H9 (cell line): Measurements from ENCODE around the gene PPP2R3B. TPM values are rescaled to one million over a fixed set of nuclear protein-coding genes. Genes with fewer than 3 reads are reported as not detected.

Experiments used
- DNase-seq: peaks from one replicate; pipeline ENCODE4 v3.0.0-alpha.2; 2017
- H2AFZ ChIP-seq: one replicate; pipeline ENCODE4 v1.6.1; 2013; ENCODE audit warnings: mild to moderate bottlenecking, low read length, control low read depth, moderate library complexity
- H2AK5ac ChIP-seq: 2 replicates; pipeline ENCODE4 v1.6.1; 2013; ENCODE audit warnings: low read length, control low read depth, mixed read lengths; ENCODE audit not compliant: insufficient read length
- H2BK120ac ChIP-seq: one replicate; pipeline ENCODE4 v1.6.1; 2013; ENCODE audit warnings: low read depth, mild to moderate bottlenecking, low read length, control low read depth, inconsistent platforms; ENCODE audit not compliant: poor library complexity, severe bottlenecking
- H2BK12ac ChIP-seq: 2 replicates; pipeline ENCODE4 v1.6.1; 2013; ENCODE audit warnings: low read length, control low read depth, mixed read lengths, low read depth; ENCODE audit not compliant: insufficient read length
- H2BK15ac ChIP-seq: 2 replicates; pipeline ENCODE4 v1.6.1; 2013; ENCODE audit warnings: low read depth, low read length, control low read depth
- H2BK20ac ChIP-seq: one replicate; pipeline ENCODE4 v1.6.1; 2013; ENCODE audit warnings: low read depth, mild to moderate bottlenecking, low read length, control low read depth, inconsistent platforms; ENCODE audit not compliant: poor library complexity, severe bottlenecking
- H2BK5ac ChIP-seq: 2 replicates; pipeline ENCODE4 v1.6.1; 2013; ENCODE audit warnings: low read length, control low read depth, mixed read lengths; ENCODE audit not compliant: insufficient read length
- H3K14ac ChIP-seq: 2 replicates; pipeline ENCODE4 v1.6.1; 2013; ENCODE audit warnings: low read length, control low read depth; ENCODE audit not compliant: insufficient read depth
- H3K18ac ChIP-seq: 2 replicates; pipeline ENCODE4 v1.6.1; 2013; ENCODE audit warnings: low read depth, mild to moderate bottlenecking, mixed read lengths, low read length, control low read depth; ENCODE audit not compliant: insufficient read length
- H3K23ac ChIP-seq: 2 replicates; pipeline ENCODE4 v1.6.1; 2013; ENCODE audit warnings: low read length, control low read depth, mixed read lengths, low read depth; ENCODE audit not compliant: insufficient read length
- H3K23me2 ChIP-seq: 2 replicates; pipeline ENCODE4 v1.6.1; 2013; ENCODE audit warnings: low read depth, mild to moderate bottlenecking, mixed read lengths, low read length, control low read depth; ENCODE audit not compliant: insufficient read length, poor library complexity, severe bottlenecking
- H3K27ac ChIP-seq: 2 replicates; pipeline ENCODE4 v1.5.1; 2013; ENCODE audit warnings: low read length, control low read depth, mixed read lengths, low read depth; ENCODE audit not compliant: insufficient read length
- H3K27me3 ChIP-seq: 2 replicates; pipeline ENCODE4 v1.6.1; 2013; ENCODE audit warnings: low read length, control low read depth, inconsistent platforms; ENCODE audit not compliant: insufficient read depth
- H3K4ac ChIP-seq: 2 replicates; pipeline ENCODE4 v1.6.1; 2013; ENCODE audit warnings: low read depth, mild to moderate bottlenecking, control low read depth, inconsistent platforms, low read length, moderate library complexity
- H3K4me1 ChIP-seq: 2 replicates; pipeline ENCODE4 v1.6.1; 2013; ENCODE audit warnings: low read length, control low read depth, inconsistent platforms; ENCODE audit not compliant: insufficient read depth
- H3K4me2 ChIP-seq: 2 replicates; pipeline ENCODE4 v1.6.1; 2013; ENCODE audit warnings: low read length, control low read depth, mixed read lengths; ENCODE audit not compliant: insufficient read length, insufficient read depth
- H3K56ac ChIP-seq: 2 replicates; pipeline ENCODE4 v1.6.1; 2013; ENCODE audit warnings: low read depth, mild to moderate bottlenecking, mixed read lengths, low read length, control low read depth; ENCODE audit not compliant: insufficient read length
- H3K79me1 ChIP-seq: 2 replicates; pipeline ENCODE4 v1.6.1; 2013; ENCODE audit warnings: low read depth, mild to moderate bottlenecking, moderate library complexity, low read length, control low read depth, inconsistent platforms; ENCODE audit not compliant: insufficient read depth, poor library complexity, severe bottlenecking
- H3K79me2 ChIP-seq: 2 replicates; pipeline ENCODE4 v1.6.1; 2013; ENCODE audit warnings: low read length, control low read depth, inconsistent platforms; ENCODE audit not compliant: insufficient read depth
- H3K9ac ChIP-seq: 2 replicates; pipeline ENCODE4 v1.6.1; 2013; ENCODE audit warnings: low read length, control low read depth, mixed read lengths; ENCODE audit not compliant: insufficient read length; ENCODE audit errors: extremely low read depth
- H3K9me3 ChIP-seq: one replicate; pipeline ENCODE4 v1.6.1; 2013; ENCODE audit warnings: low read depth, low read length, inconsistent platforms; ENCODE audit not compliant: control insufficient read depth
- H3T11ph ChIP-seq: one replicate; pipeline ENCODE4 v1.6.1; 2013; ENCODE audit warnings: mild to moderate bottlenecking, low read length, control low read depth, inconsistent platforms
- H4K20me1 ChIP-seq: one replicate; pipeline ENCODE4 v1.6.1; 2013; ENCODE audit not compliant: control insufficient read depth, insufficient read length, insufficient read depth
- H4K5ac ChIP-seq: 2 replicates; pipeline ENCODE4 v1.6.1; 2013; ENCODE audit warnings: low read depth, mild to moderate bottlenecking, mixed read lengths, low read length, control low read depth; ENCODE audit not compliant: insufficient read length
- H4K8ac ChIP-seq: replicated peaks from 2 replicates; pipeline ENCODE4 v1.6.1; 2013; ENCODE audit warnings: low read length, control low read depth, mixed read lengths, low read depth; ENCODE audit not compliant: insufficient read length
- H4K91ac ChIP-seq: 2 replicates; pipeline ENCODE4 v1.6.1; 2013; ENCODE audit warnings: low read depth, mild to moderate bottlenecking, moderate library complexity, mixed read lengths, low read length, control low read depth; ENCODE audit not compliant: insufficient read length
- H3K27ac Mint-ChIP-seq, 3 experiments: 2 replicates in 2 of 3; 3 replicates in 1 of 3; pipeline ENCODE4 v1.8.0; 2020 to 2021; ENCODE audit warnings: mixed read lengths in 3 of 3, mild to moderate bottlenecking in 1 of 3, moderate library complexity in 1 of 3
- H3K27me3 Mint-ChIP-seq: 2 replicates; pipeline ENCODE4 v1.8.0; 2021; ENCODE audit warnings: low read depth, mild to moderate bottlenecking, moderate library complexity, mixed read lengths
- H3K36me3 Mint-ChIP-seq, 3 experiments: 2 replicates in 2 of 3; 3 replicates in 1 of 3; pipeline ENCODE4 v1.8.0; 2020 to 2021; ENCODE audit warnings: low read depth in 3 of 3, mixed read lengths in 3 of 3; ENCODE audit not compliant: insufficient read depth in 1 of 3
- H3K4me1 Mint-ChIP-seq, 2 experiments: 2 replicates each; pipeline ENCODE4 v1.8.0; 2020; ENCODE audit warnings: mixed read lengths in 2 of 2
- H3K4me3 Mint-ChIP-seq, 2 experiments: 2 replicates in 1 of 2; 3 replicates in 1 of 2; pipeline ENCODE4 v1.8.0; 2020 to 2021; ENCODE audit warnings: mild to moderate bottlenecking in 2 of 2, mixed read lengths in 2 of 2, moderate library complexity in 1 of 2
- H3K9me3 Mint-ChIP-seq, 2 experiments: 2 replicates in 1 of 2; 3 replicates in 1 of 2; pipeline ENCODE4 v1.8.0; 2020; ENCODE audit warnings: mild to moderate bottlenecking in 2 of 2, mixed read lengths in 2 of 2, moderate library complexity in 1 of 2
- WGBS: extraction: QIAGEN DNeasy Blood & Tissue Kit; methylation state at CpG from one replicate; pipeline ENCODE4 v1.1.7; 2013; ENCODE audit warnings: missing lambda C conversion rate, low lambda C conversion rate, mixed read lengths; ENCODE audit not compliant: insufficient read length; ENCODE audit errors: extremely low coverage; 5-methylcytosine and 5-hydroxymethylcytosine counted together
- total RNA-seq: library from RNA; stranded (reverse); gene quantifications from 2 replicates; pipeline ENCODE4 v1.2.1, GENCODE V29; 2021
- TF ChIP-seq, protein P1 (sequence below): fragments of 200-600 bp; sonication (generic); conservative IDR thresholded peaks from 3 replicates; pipeline ENCODE4 v1.8.0; 2021; ENCODE audit warnings: antibody characterized with exemption, mild to moderate bottlenecking

Gene PPP2R3B
- total RNA-seq, 1 experiment from 2014 or later = 72.1 TPM

DNA sequence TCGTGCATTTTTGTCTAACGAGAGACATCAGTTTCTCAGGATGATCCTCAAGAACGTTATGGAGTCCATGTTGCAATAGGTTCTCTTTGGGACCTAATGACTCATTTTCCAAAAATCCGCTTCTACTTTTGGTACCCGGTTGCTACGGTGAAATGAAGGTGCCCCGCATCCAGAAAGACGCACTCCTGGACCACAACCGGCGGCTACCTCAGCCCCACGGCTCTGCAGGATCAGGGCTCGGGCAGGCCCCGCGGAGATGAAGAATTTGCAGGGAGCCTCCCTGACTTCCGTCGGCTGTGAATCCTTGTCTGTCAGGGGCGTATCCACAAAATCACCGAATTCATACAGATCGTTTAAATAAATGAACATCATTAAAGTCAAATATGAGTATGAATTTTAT, 83.7 kb downstream of the PPP2R3B start:
- H4K8ac ChIP-seq = no peak overlapping the region
- H3K79me2 ChIP-seq = no peaks in the 10 kb centered on the region
- TF ChIP-seq, protein P1, sequence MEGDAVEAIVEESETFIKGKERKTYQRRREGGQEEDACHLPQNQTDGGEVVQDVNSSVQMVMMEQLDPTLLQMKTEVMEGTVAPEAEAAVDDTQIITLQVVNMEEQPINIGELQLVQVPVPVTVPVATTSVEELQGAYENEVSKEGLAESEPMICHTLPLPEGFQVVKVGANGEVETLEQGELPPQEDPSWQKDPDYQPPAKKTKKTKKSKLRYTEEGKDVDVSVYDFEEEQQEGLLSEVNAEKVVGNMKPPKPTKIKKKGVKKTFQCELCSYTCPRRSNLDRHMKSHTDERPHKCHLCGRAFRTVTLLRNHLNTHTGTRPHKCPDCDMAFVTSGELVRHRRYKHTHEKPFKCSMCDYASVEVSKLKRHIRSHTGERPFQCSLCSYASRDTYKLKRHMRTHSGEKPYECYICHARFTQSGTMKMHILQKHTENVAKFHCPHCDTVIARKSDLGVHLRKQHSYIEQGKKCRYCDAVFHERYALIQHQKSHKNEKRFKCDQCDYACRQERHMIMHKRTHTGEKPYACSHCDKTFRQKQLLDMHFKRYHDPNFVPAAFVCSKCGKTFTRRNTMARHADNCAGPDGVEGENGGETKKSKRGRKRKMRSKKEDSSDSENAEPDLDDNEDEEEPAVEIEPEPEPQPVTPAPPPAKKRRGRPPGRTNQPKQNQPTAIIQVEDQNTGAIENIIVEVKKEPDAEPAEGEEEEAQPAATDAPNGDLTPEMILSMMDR = no peak
- no peak overlapping the region for H2BK120ac ChIP-seq
- H3K4ac ChIP-seq = no peak overlapping the region
- Mint-ChIP-seq H3K9me3 (no peaks in the 10 kb centered on the region), H3K4me3 (no peak overlapping the region), H3K27ac (peak overlapping the region in 1 of 3 experiments; percentile 89; a peak in 1 of 7 replicates), H3K36me3 (peaks cover 54 to 85% (median 76%) of the 10 kb centered on the region in 3 experiments), H3K27me3 (no peaks in the 10 kb centered on the region), H3K4me1 (no peaks in the 10 kb centered on the region)
- no peak overlapping the region for H3K23ac ChIP-seq
- no peak overlapping the region for H2BK20ac ChIP-seq
- no peak overlapping the region for H3K27ac ChIP-seq
- DNase-seq = no peak
- H3K14ac ChIP-seq = no peak overlapping the region
- H2AK5ac ChIP-seq = no peak overlapping the region
- H2BK5ac ChIP-seq = no peak overlapping the region
- no peak overlapping the region for H3K56ac ChIP-seq
- H3K27me3 ChIP-seq = no peaks in the 10 kb centered on the region
- no peak overlapping the region for H3K4me2 ChIP-seq
- H3K4me1 ChIP-seq = no peaks in the 10 kb centered on the region
- no peak overlapping the region for H4K91ac ChIP-seq
- H3K23me2 ChIP-seq = no peaks in the 10 kb centered on the region
- no peak overlapping the region for H2BK12ac ChIP-seq
- no peak overlapping the region for H3K9ac ChIP-seq
- no peaks in the 10 kb centered on the region for H3K9me3 ChIP-seq
- H3K18ac ChIP-seq = no peak overlapping the region
- no peaks in the 10 kb centered on the region for H3K79me1 ChIP-seq
- no peak overlapping the region for H2BK15ac ChIP-seq
- H3T11ph ChIP-seq = no peak overlapping the region
- H4K5ac ChIP-seq = no peak overlapping the region
- H2AFZ ChIP-seq = no peak overlapping the region
- no CpG with 5 or more reads among the region's 19 CpGs for WGBS
- no peaks in the 10 kb centered on the region for H4K20me1 ChIP-seq
